ENCODE data around the gene MUSK. TPM values are rescaled to one million over a fixed set of nuclear protein-coding genes. Genes with fewer than 3 reads are reported as not detected.

MUSK gene
- total RNA-seq, 1 experiment from 2014 or later = not detected

- CTCF ChIA-PET = no interaction called here
- Histone ChIP-seq H3K9me3 (no peaks in the 10 kb centered on the region), H3K27me3 (replicated peaks; ENCODE audit: control insufficient read depth, insufficient read depth, low read length) (no peaks in the 10 kb centered on the region), H3K36me3 (ENCODE audit: control insufficient read depth, insufficient read depth, low read length) (no peaks in the 10 kb centered on the region), H3K4me3 (ENCODE audit: low read depth, low read length) (no peak overlapping the region), H3K4me1 (no peaks in the 10 kb centered on the region)
- H3K4me1 Mint-ChIP-seq (ENCODE audit: low read depth, unreplicated experiment) = no peaks in the 10 kb centered on the region
- H3K27me3 Mint-ChIP-seq (ENCODE audit: insufficient read depth, unreplicated experiment) = no peaks in the 10 kb centered on the region
- intact Hi-C loops (cut with micrococcal nuclease; ENCODE audit: unreplicated experiment) = loop anchor here (10.0 kb wide), 1 partner anchor 449 kb away; no protein-coding TSS in a partner anchor
- no peak overlapping the region for H3K27ac Mint-ChIP-seq (ENCODE audit: unreplicated experiment)
- no peaks in the 10 kb centered on the region for H3K9me3 Mint-ChIP-seq (ENCODE audit: unreplicated experiment)
- BruUV-seq (replicated peaks) = no TSS peak
- H3K36me3 Mint-ChIP-seq (ENCODE audit: insufficient read depth, unreplicated experiment) = no peaks in the 10 kb centered on the region
- DNase-seq = no peak
- POLR2A ChIA-PET = no interaction called here
- no peak overlapping the region for H3K4me3 Mint-ChIP-seq (ENCODE audit: unreplicated experiment)
- TF ChIP-seq CTCF (IDR thresholded peaks at IDR 0.05; ENCODE audit: insufficient read depth in 1 of 2, low read depth in 1 of 2, low read length in 1 of 2, severe bottlenecking in 1 of 2, unreplicated experiment in 1 of 2) = no peak
These were observed 177.6 kb downstream of the MUSK start for GRCh38 chr9:110846215-110846614.

- no peaks in the 10 kb centered on the region for H3K4me1 ChIP-seq
- BruUV-seq (replicated peaks) = no TSS peak
- H3K36me3 Mint-ChIP-seq (ENCODE audit: insufficient read depth, unreplicated experiment) = no peaks in the 10 kb centered on the region
- H3K27me3 ChIP-seq (replicated peaks; ENCODE audit: control insufficient read depth, insufficient read depth, low read length) = no peaks in the 10 kb centered on the region
- TF ChIP-seq CTCF (IDR thresholded peaks at IDR 0.05; ENCODE audit: insufficient read depth in 1 of 2, low read depth in 1 of 2, low read length in 1 of 2, severe bottlenecking in 1 of 2, unreplicated experiment in 1 of 2) = no peak
- H3K27me3 Mint-ChIP-seq (ENCODE audit: insufficient read depth, unreplicated experiment) = no peaks in the 10 kb centered on the region
- H3K9me3 Mint-ChIP-seq (ENCODE audit: unreplicated experiment) = peaks cover 3% of the 10 kb centered on the region
- H3K4me1 Mint-ChIP-seq (ENCODE audit: low read depth, unreplicated experiment) = no peaks in the 10 kb centered on the region
- POLR2A ChIA-PET = no interaction called here
- DNase-seq = no peak
- no peaks in the 10 kb centered on the region for H3K36me3 ChIP-seq (ENCODE audit: control insufficient read depth, insufficient read depth, low read length)
- no peak overlapping the region for H3K27ac Mint-ChIP-seq (ENCODE audit: unreplicated experiment)
- CTCF ChIA-PET = no interaction called here
- no peak overlapping the region for H3K4me3 Mint-ChIP-seq (ENCODE audit: unreplicated experiment)
- H3K4me3 ChIP-seq (ENCODE audit: low read depth, low read length) = no peak overlapping the region
- intact Hi-C loops (cut with micrococcal nuclease; ENCODE audit: unreplicated experiment) = loop anchor here (10.0 kb wide), 1 partner anchor 447 kb away; no protein-coding TSS in a partner anchor
- peaks cover 2% of the 10 kb centered on the region; the same call in 1 of the 2 replicates for H3K9me3 ChIP-seq
These were observed 179.1 kb downstream of the MUSK start for GRCh38 chr9:110847671-110848070.

- intact Hi-C loops (cut with micrococcal nuclease; ENCODE audit: unreplicated experiment) = no loop called here
- peaks cover 26% of the 10 kb centered on the region for H3K9me3 Mint-ChIP-seq (ENCODE audit: unreplicated experiment)
- H3K27me3 Mint-ChIP-seq (ENCODE audit: insufficient read depth, unreplicated experiment) = no peaks in the 10 kb centered on the region
- H3K27me3 ChIP-seq (replicated peaks; ENCODE audit: control insufficient read depth, insufficient read depth, low read length) = no peaks in the 10 kb centered on the region
- H3K4me1 ChIP-seq = no peaks in the 10 kb centered on the region
- TF ChIP-seq CTCF (IDR thresholded peaks at IDR 0.05; ENCODE audit: insufficient read depth in 1 of 2, low read depth in 1 of 2, low read length in 1 of 2, severe bottlenecking in 1 of 2, unreplicated experiment in 1 of 2) = no peak
- H3K36me3 ChIP-seq (ENCODE audit: control insufficient read depth, insufficient read depth, low read length) = no peaks in the 10 kb centered on the region
- H3K9me3 ChIP-seq = peaks cover 10% of the 10 kb centered on the region
- H3K4me3 Mint-ChIP-seq (ENCODE audit: unreplicated experiment) = no peak overlapping the region
- CTCF ChIA-PET = no interaction called here
- H3K4me1 Mint-ChIP-seq (ENCODE audit: low read depth, unreplicated experiment) = no peaks in the 10 kb centered on the region
- no peak overlapping the region for H3K27ac Mint-ChIP-seq (ENCODE audit: unreplicated experiment)
- H3K36me3 Mint-ChIP-seq (ENCODE audit: insufficient read depth, unreplicated experiment) = no peaks in the 10 kb centered on the region
- no peak overlapping the region for H3K4me3 ChIP-seq (ENCODE audit: low read depth, low read length)
- no peak for DNase-seq
- POLR2A ChIA-PET = no interaction called here
- no TSS peak for BruUV-seq (replicated peaks)
These were observed 182.0 kb downstream of the MUSK start for GRCh38 chr9:110850401-110851135.

Other genes with a start within 250 kb of the MUSK start
- gene SVEP1, start 89.0 kb upstream of the MUSK start, total RNA-seq (2022) = 2.4 and 2.9 TPM in 2 replicates

Data from Caco-2 (cell line).